ENCODE results near the gene IFITM1.

DNA sequence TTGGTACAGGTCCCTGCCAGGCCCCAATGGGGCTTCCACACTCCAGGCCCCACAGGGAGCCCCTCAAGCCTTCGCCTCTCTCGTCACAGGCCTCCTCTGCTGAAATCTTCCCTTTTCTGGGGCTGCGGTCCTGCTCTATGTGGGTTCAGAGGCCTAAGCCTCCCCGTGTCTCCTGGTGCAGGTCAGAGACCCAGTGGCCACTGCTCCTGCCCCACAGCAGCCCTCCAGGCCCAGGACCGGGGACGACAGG is 12.7 kb downstream of the IFITM1 start:
- no peak for TF ChIP-seq POLR2A (IDR thresholded peaks at IDR 0.05; ENCODE audit: low read depth, low read length)
- no peak for TF ChIP-seq POLR2AphosphoS5 (IDR thresholded peaks at IDR 0.05; ENCODE audit: low read depth, low read length)
- no peak for TF ChIP-seq TAF1 (IDR thresholded peaks at IDR 0.05; ENCODE audit: low read depth, low read length)
- no peak for TF ChIP-seq SPI1 (IDR thresholded peaks at IDR 0.05; ENCODE audit: low read depth, low read length)
- TF ChIP-seq POU2F2 (IDR thresholded peaks at IDR 0.05; ENCODE audit: low read depth, low read length) = no peak

Data from GM12891 (cell line).